ENCODE data around the gene KRTAP9-3. TPM values are rescaled to one million over a fixed set of nuclear protein-coding genes. Genes with fewer than 3 reads are reported as not detected.
"Not testable (repeated sequence)": the region's sequence is repeated elsewhere in the genome, so short reads cannot be mapped to it uniquely, and the experiment has no call there.

The KRTAP9-3 gene
- total RNA-seq, 1 experiment from 2014 or later = not detected

DNA sequence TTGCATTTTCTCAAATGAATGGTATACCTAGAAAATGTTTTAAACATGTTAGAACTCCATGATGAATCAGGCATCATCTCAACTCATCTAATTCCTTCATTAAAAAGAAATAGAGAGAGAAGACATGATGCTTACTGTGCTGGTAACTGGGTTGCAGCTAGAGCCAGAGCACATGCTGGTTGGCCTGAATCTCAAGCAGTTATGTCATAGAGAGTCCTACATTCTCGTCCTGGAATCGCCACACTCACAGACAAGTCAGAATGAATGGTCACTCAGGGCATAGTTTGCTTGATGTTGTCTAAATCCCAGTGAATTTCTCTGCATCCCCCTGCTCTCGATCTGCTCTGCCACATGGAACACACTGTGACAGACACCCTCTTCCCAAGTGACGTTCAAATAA lies 4.9 kb downstream of the KRTAP9-3 start:
- H3K27ac ChIP-seq (ENCODE audit: low read length); H4K20me1 ChIP-seq (ENCODE audit: insufficient read depth, low read depth, low read length); DNase-seq; H3K27me3 ChIP-seq (ENCODE audit: low read length); H3K36me3 ChIP-seq (ENCODE audit: insufficient read depth, low read length); H3K4me2 ChIP-seq (ENCODE audit: low read depth, low read length, poor library complexity, severe bottlenecking); H3K9me2 ChIP-seq (replicated peaks; ENCODE audit: insufficient read depth, low read length); H3K79me2 ChIP-seq (ENCODE audit: low read length); H3K4me1 ChIP-seq (ENCODE audit: low read length); H3K9me3 ChIP-seq (ENCODE audit: low read length); H2AFZ ChIP-seq (ENCODE audit: low read length); H3K4me3 ChIP-seq (ENCODE audit: low read length); H3K9ac ChIP-seq (ENCODE audit: low read length): not testable (repeated sequence)

GRCh38 chr17:41237949-41238437 lies 5.7 kb downstream of the KRTAP9-3 start, which contains the start of gene KRTAP9-8:
Gene KRTAP9-8 (plus strand): TSS chr17:41237999. CDS start chr17:41238052, 53 bp downstream.
- H2AFZ ChIP-seq (ENCODE audit: low read length); H3K27ac ChIP-seq (ENCODE audit: low read length); H3K4me3 ChIP-seq (ENCODE audit: low read length); H3K79me2 ChIP-seq (ENCODE audit: low read length); H4K20me1 ChIP-seq (ENCODE audit: insufficient read depth, low read depth, low read length); H3K36me3 ChIP-seq (ENCODE audit: insufficient read depth, low read length); H3K27me3 ChIP-seq (ENCODE audit: low read length); H3K4me1 ChIP-seq (ENCODE audit: low read length); H3K9me3 ChIP-seq (ENCODE audit: low read length); H3K9ac ChIP-seq (ENCODE audit: low read length); DNase-seq; H3K9me2 ChIP-seq (replicated peaks; ENCODE audit: insufficient read depth, low read length); H3K4me2 ChIP-seq (ENCODE audit: low read depth, low read length, poor library complexity, severe bottlenecking): not testable (repeated sequence)

DNA sequence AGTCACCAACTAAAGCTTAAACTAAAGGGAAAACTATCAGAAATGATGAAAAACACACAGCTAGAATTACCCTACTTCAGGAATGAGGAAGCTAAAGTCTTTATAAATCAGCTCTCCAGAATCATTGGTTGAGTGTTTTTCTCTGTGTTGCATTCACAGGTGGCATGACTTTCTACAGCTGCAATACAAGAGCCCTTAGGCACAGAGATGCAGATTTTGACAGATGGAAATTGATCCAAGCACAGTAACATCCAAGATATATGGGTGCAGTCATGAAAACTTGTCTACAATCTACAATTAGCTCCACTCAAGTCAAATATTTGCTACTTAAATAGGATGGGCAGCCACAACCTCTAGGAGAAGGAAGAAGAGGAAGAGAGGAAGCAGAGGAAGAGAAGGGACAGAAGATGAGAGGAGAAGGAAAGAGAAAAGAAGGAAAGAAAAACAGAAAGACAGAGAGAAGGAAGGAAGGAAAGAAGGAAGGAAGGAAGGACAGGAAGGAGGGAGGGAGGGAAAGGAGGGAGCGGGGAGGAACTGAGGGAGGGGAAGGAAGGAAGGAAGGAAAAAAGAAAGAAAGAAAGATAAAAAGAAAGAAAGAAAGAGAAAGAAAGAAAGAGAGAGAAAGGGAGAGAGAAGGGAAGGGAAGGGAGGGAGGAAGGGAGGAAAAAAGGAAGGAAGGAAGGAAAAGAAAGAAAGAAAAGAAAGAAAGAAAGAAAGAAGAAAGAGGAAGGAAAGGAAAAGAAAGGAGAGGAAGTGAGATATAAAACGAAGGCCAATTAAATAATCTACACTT lies 14.9 kb downstream of the KRTAP9-3 start:
- H3K9me2 ChIP-seq (replicated peaks; ENCODE audit: insufficient read depth, low read length); H3K4me3 ChIP-seq (ENCODE audit: low read length); H3K27ac ChIP-seq (ENCODE audit: low read length); H3K79me2 ChIP-seq (ENCODE audit: low read length); H3K27me3 ChIP-seq (ENCODE audit: low read length); H3K9me3 ChIP-seq (ENCODE audit: low read length); DNase-seq; H3K4me1 ChIP-seq (ENCODE audit: low read length); H3K9ac ChIP-seq (ENCODE audit: low read length); H2AFZ ChIP-seq (ENCODE audit: low read length); H4K20me1 ChIP-seq (ENCODE audit: insufficient read depth, low read depth, low read length); H3K4me2 ChIP-seq (ENCODE audit: low read depth, low read length, poor library complexity, severe bottlenecking); H3K36me3 ChIP-seq (ENCODE audit: insufficient read depth, low read length): not testable (repeated sequence)

DNA sequence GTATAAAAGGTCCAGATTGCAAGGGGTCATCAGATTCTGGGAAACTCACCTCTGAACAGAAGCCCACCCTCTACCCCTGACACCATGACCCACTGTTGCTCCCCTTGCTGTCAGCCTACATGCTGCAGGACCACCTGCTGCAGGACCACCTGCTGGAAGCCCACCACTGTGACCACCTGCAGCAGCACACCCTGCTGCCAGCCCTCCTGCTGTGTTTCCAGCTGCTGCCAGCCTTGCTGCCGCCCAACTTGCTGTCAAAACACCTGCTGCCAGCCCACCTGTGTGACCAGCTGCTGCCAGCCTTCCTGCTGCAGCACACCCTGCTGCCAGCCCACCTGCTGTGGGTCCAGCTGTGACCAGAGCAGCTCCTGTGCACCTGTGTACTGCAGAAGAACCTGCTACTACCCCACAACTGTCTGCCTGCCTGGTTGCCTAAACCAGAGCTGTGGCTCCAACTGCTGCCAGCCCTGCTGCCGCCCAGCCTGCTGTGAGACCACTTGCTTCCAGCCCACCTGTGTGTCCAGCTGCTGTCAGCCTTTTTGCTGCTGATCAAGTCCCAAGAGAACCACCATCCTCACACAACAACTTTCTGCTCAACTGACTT lies 17.5 kb downstream of the KRTAP9-3 start, which contains the start of gene KRTAP9-4:
Gene KRTAP9-4, plus strand, starts transcription at position 51 of the 604 bp plus-strand sequence. Its CDS starts 34 bp downstream, at position 85.
- H3K9ac ChIP-seq (ENCODE audit: low read length); H3K36me3 ChIP-seq (ENCODE audit: insufficient read depth, low read length); H3K9me3 ChIP-seq (ENCODE audit: low read length); H3K9me2 ChIP-seq (replicated peaks; ENCODE audit: insufficient read depth, low read length); H4K20me1 ChIP-seq (ENCODE audit: insufficient read depth, low read depth, low read length); H3K4me3 ChIP-seq (ENCODE audit: low read length); H3K79me2 ChIP-seq (ENCODE audit: low read length); DNase-seq; H2AFZ ChIP-seq (ENCODE audit: low read length); H3K4me2 ChIP-seq (ENCODE audit: low read depth, low read length, poor library complexity, severe bottlenecking); H3K27ac ChIP-seq (ENCODE audit: low read length); H3K4me1 ChIP-seq (ENCODE audit: low read length); H3K27me3 ChIP-seq (ENCODE audit: low read length): not testable (repeated sequence)

GRCh38 chr17:41251261-41251660 lies 19.0 kb downstream of the KRTAP9-3 start:
- H3K4me3 ChIP-seq (ENCODE audit: low read length) = no peak overlapping the region
- H3K9me3 ChIP-seq (ENCODE audit: low read length) = no peaks in the 10 kb centered on the region
- no peak overlapping the region for H2AFZ ChIP-seq (ENCODE audit: low read length)
- H3K9me2 ChIP-seq (replicated peaks; ENCODE audit: insufficient read depth, low read length) = no peaks in the 10 kb centered on the region
- H3K4me1 ChIP-seq (ENCODE audit: low read length) = no peaks in the 10 kb centered on the region
- no peaks in the 10 kb centered on the region for H3K27me3 ChIP-seq (ENCODE audit: low read length)
- H4K20me1 ChIP-seq (ENCODE audit: insufficient read depth, low read depth, low read length) = no peaks in the 10 kb centered on the region
- no peak overlapping the region for H3K9ac ChIP-seq (ENCODE audit: low read length)
- no peaks in the 10 kb centered on the region for H3K79me2 ChIP-seq (ENCODE audit: low read length)
- no peak overlapping the region for H3K4me2 ChIP-seq (ENCODE audit: low read depth, low read length, poor library complexity, severe bottlenecking)
- no peaks in the 10 kb centered on the region for H3K36me3 ChIP-seq (ENCODE audit: insufficient read depth, low read length)
- no peak for DNase-seq
- H3K27ac ChIP-seq (ENCODE audit: low read length) = no peak overlapping the region

GRCh38 chr17:41254861-41255260 lies 22.6 kb downstream of the KRTAP9-3 start:
- no peak for DNase-seq
- H3K4me3 ChIP-seq (ENCODE audit: low read length) = no peak overlapping the region

DNA sequence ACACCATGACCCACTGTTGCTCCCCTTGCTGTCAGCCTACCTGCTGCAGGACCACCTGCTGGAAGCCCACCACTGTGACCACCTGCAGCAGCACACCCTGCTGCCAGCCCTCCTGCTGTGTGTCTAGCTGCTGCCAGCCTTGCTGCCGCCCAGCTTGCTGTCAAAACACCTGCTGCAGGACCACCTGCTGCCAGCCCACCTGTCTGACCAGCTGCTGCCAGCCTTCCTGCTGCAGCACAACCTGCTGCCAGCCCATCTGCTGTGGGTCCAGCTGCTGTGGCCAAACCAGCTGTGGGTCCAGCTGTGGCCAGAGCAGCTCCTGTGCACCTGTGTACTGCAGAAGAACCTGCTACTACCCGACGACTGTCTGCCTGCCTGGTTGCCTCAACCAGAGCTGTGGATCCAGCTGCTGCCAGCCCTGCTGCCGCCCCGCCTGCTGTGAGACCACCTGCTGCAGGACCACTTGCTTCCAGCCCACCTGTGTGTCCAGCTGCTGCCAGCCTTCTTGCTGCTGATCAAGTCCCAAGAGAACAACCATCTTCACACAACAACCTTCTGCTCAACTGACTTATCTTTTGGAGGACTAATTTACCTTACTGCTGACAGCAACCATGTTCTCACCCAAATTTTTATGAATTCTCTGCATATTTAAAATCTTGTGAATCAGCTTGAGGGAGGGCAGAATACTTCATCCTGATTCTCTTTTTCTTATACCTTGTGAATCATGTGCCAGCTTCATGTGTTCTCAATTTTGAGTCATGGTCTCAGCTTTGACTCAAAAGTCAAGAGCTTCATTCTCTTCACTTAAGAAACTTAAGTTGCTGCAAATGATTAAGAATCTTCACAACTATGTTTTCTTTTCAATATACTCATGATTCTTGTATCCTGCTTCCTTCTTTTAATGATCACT lies 23.4 kb downstream of the KRTAP9-3 start, which contains the start of gene KRTAP9-9:
Gene KRTAP9-9, plus strand, starts transcription at position 4 of the 910 bp plus-strand sequence.
- H3K27ac ChIP-seq (ENCODE audit: low read length); H3K4me1 ChIP-seq (ENCODE audit: low read length); H4K20me1 ChIP-seq (ENCODE audit: insufficient read depth, low read depth, low read length); H3K9ac ChIP-seq (ENCODE audit: low read length); H3K79me2 ChIP-seq (ENCODE audit: low read length); H3K36me3 ChIP-seq (ENCODE audit: insufficient read depth, low read length); H3K9me2 ChIP-seq (replicated peaks; ENCODE audit: insufficient read depth, low read length); DNase-seq; H3K4me3 ChIP-seq (ENCODE audit: low read length); H3K27me3 ChIP-seq (ENCODE audit: low read length); H3K4me2 ChIP-seq (ENCODE audit: low read depth, low read length, poor library complexity, severe bottlenecking); H2AFZ ChIP-seq (ENCODE audit: low read length); H3K9me3 ChIP-seq (ENCODE audit: low read length): not testable (repeated sequence)

More at GRCh38 chr17:41254861-41255260, 22.6 kb downstream of the KRTAP9-3 start:
- Histone ChIP-seq H3K27me3 (ENCODE audit: low read length) (0 out of 2 replicates have a peak, but pooled peaks cover 2% of the 10 kb centered on the region), H3K4me1 (ENCODE audit: low read length) (no peaks in the 10 kb centered on the region), H3K9me3 (ENCODE audit: low read length) (no peaks in the 10 kb centered on the region), H3K9ac (ENCODE audit: low read length) (no peak overlapping the region), H2AFZ (ENCODE audit: low read length) (no peak overlapping the region), H3K79me2 (ENCODE audit: low read length) (no peaks in the 10 kb centered on the region), H3K36me3 (ENCODE audit: insufficient read depth, low read length) (no peaks in the 10 kb centered on the region), H3K9me2 (replicated peaks; ENCODE audit: insufficient read depth, low read length) (no peaks in the 10 kb centered on the region), H3K27ac (ENCODE audit: low read length) (no peak overlapping the region), H3K4me2 (ENCODE audit: low read depth, low read length, poor library complexity, severe bottlenecking) (no peak overlapping the region), H4K20me1 (ENCODE audit: insufficient read depth, low read depth, low read length) (no peaks in the 10 kb centered on the region)

DNA sequence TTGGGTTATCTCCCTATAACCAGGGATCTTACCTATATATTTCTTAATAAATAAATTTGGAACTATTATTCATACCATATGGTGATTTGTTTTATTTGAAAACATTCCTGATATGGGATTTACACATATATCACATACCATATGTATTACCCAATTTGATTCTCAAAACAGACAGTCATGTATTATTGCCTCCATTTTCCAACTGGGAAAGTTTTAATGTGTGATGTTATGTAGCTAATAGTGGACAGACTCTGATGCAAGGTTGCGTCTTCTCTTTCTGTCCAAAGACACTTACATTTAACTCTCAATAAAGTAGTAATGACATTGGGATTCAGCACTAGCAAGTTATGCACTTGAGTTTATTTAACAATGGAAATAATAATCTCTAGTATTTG lies 24.0 kb downstream of the KRTAP9-3 start:
- H3K4me3 ChIP-seq (ENCODE audit: low read length) = no peak overlapping the region
- no peak overlapping the region for H3K27ac ChIP-seq (ENCODE audit: low read length)
- no peaks in the 10 kb centered on the region for H3K36me3 ChIP-seq (ENCODE audit: insufficient read depth, low read length)
- no peaks in the 10 kb centered on the region for H3K4me1 ChIP-seq (ENCODE audit: low read length)
- H3K9me3 ChIP-seq (ENCODE audit: low read length) = no peaks in the 10 kb centered on the region
- 0 out of 2 replicates have a peak, but pooled peaks cover 2% of the 10 kb centered on the region for H3K27me3 ChIP-seq (ENCODE audit: low read length)
- H3K9ac ChIP-seq (ENCODE audit: low read length) = no peak overlapping the region
- no peak overlapping the region for H3K4me2 ChIP-seq (ENCODE audit: low read depth, low read length, poor library complexity, severe bottlenecking)
- DNase-seq = no peak
- H3K79me2 ChIP-seq (ENCODE audit: low read length) = no peaks in the 10 kb centered on the region
- H4K20me1 ChIP-seq (ENCODE audit: insufficient read depth, low read depth, low read length) = no peaks in the 10 kb centered on the region
- no peak overlapping the region for H2AFZ ChIP-seq (ENCODE audit: low read length)
- H3K9me2 ChIP-seq (replicated peaks; ENCODE audit: insufficient read depth, low read length) = no peaks in the 10 kb centered on the region

Data from Karpas-422 (cell line).